K562 (cell line): ENCODE results near the gene MPST. TPM values are rescaled to one million over a fixed set of nuclear protein-coding genes. Genes with fewer than 3 reads are reported as not detected.

Source experiments
- ATAC-seq: fragments of 200-7000 bp; cut with Tn5 transposase; 3 replicates; pipeline ENCODE4 v1.9.1; 2020; ENCODE audit warnings: moderate library complexity
- BruUV-seq: library from RNA; stranded (reverse); fragments of 400-500 nt; replicated peaks from 2 replicates; lab custom pipeline; 2021; lab: Mats Ljungman, UMichigan
- CTCF ChIA-PET: fragments of 300-600 bp; formaldehyde crosslinking; extraction: SDS; loops from one replicate; lab custom pipeline; 2021; ENCODE audit warnings: low intra/inter-chr PET ratio; lab: Yijun Ruan, JAX
- POLR2A ChIA-PET: fragments of 300-600, 350-650 bp; sonication (Branson Sonifier 250); formaldehyde crosslinking; extraction: SDS; loops from one replicate; lab custom pipeline; 2021; ENCODE audit warnings: antibody characterized with exemption, inconsistent platforms; lab: Yijun Ruan, JAX
- DNase-seq, 4 experiments: peaks; one replicate each; pipeline versions ENCODE4 v3.0.0 to v3.0.0-alpha.2; 2011 to 2018; ENCODE audit warnings: low spot score in 3 of 4, mixed read lengths in 3 of 4; ENCODE audit errors: extremely low read depth in 1 of 4
- FAIRE-seq: peaks from 2 replicates; lab custom pipeline; 2011; peaks lifted over from hg19 to GRCh38; lab: Jason Lieb, UNC
- H2AFZ ChIP-seq: 2 replicates; pipeline ENCODE4 v1.6.0; 2011; ENCODE audit warnings: low read depth, low read length, control low read depth, inconsistent platforms
- H3K27ac ChIP-seq: fragments of 200-600 bp; 3 replicates; pipeline ENCODE4 v1.8.0; 2011; ENCODE audit warnings: low read depth, mild to moderate bottlenecking, control low read depth, inconsistent platforms, low read length, moderate library complexity, mixed read lengths; ENCODE audit errors: extremely low read depth
- H3K27me3 ChIP-seq, 2 experiments: fragments of 300-600 bp in 1 of 2; 2 replicates in 1 of 2; 3 replicates in 1 of 2; pipeline versions ENCODE4 v1.6.0 to v1.8.0; 2011; ENCODE audit warnings: inconsistent platforms in 2 of 2, low read length in 2 of 2, mild to moderate bottlenecking in 1 of 2, mixed read lengths in 1 of 2, moderate library complexity in 1 of 2; ENCODE audit not compliant: control insufficient read depth in 2 of 2, insufficient read depth in 2 of 2
- H3K36me3 ChIP-seq: fragments of 300-600 bp; 3 replicates; pipeline ENCODE4 v1.8.0; 2011; ENCODE audit warnings: mild to moderate bottlenecking, low read length, inconsistent platforms; ENCODE audit not compliant: control insufficient read depth, insufficient read depth
- H3K4me1 ChIP-seq, 2 experiments: fragments of 200-600 bp in 1 of 2; replicated peaks in 1 of 2; 2 replicates in 1 of 2; 3 replicates in 1 of 2; pipeline versions ENCODE4 v1.5.1 to v1.8.0; 2011; ENCODE audit warnings: inconsistent platforms in 2 of 2, low read length in 2 of 2, mild to moderate bottlenecking in 1 of 2, mixed read lengths in 1 of 2, moderate library complexity in 1 of 2; ENCODE audit not compliant: control insufficient read depth in 2 of 2, insufficient read depth in 2 of 2
- H3K4me2 ChIP-seq: 2 replicates; pipeline ENCODE4 v1.6.1; 2011; ENCODE audit warnings: low read length, control low read depth, inconsistent platforms, mixed read lengths; ENCODE audit not compliant: insufficient read depth
- H3K4me3 ChIP-seq: fragments of 200-600 bp; sonication (generic), shearing (Covaris generic); 2 replicates; pipeline ENCODE4 v1.5.1; 2016; ENCODE audit warnings: control low read depth, inconsistent platforms
- H3K79me2 ChIP-seq: fragments of 200-600 bp; 3 replicates; pipeline ENCODE4 v1.8.0; 2011; ENCODE audit warnings: low read length, inconsistent platforms; ENCODE audit not compliant: control insufficient read depth, insufficient read depth
- H3K9ac ChIP-seq, 2 experiments: 2 replicates each; pipeline versions ENCODE4 v1.6.0 to v1.6.1; 2011; ENCODE audit warnings: low read depth in 2 of 2, low read length in 2 of 2, control low read depth in 1 of 2, inconsistent platforms in 1 of 2, mild to moderate bottlenecking in 1 of 2, mixed read lengths in 1 of 2; ENCODE audit not compliant: insufficient read depth in 1 of 2
- H3K9me1 ChIP-seq: one replicate; pipeline ENCODE4 v1.6.0; 2011; ENCODE audit warnings: inconsistent platforms, mild to moderate bottlenecking, low read length, moderate library complexity; ENCODE audit not compliant: control insufficient read depth, insufficient read depth
- H3K9me3 ChIP-seq: replicated peaks from 2 replicates; pipeline ENCODE4 v1.5.1; 2011; ENCODE audit warnings: low read depth, low read length, inconsistent platforms; ENCODE audit not compliant: control insufficient read depth, insufficient read depth
- H4K20me1 ChIP-seq: replicated peaks from 2 replicates; pipeline ENCODE4 v1.6.1; 2011; ENCODE audit warnings: low read length, inconsistent platforms, mixed read lengths; ENCODE audit not compliant: control insufficient read depth, insufficient read depth
- ARID3B ChIP-seq: fragments of 250-450 bp; sonication (Bioruptor Pico); IDR thresholded peaks from 2 replicates; pipeline ENCODE4 v1.4.0; 2020; ENCODE audit warnings: borderline replicate concordance
- CGGBP1 ChIP-seq: fragments of 250-450 bp; sonication (Bioruptor Pico); IDR thresholded peaks from 2 replicates; pipeline ENCODE4 v1.9.0; 2021; ENCODE audit warnings: mild to moderate bottlenecking
- CREB1 ChIP-seq, 2 experiments: sonication (generic) in 1 of 2; formaldehyde crosslinking in 1 of 2; IDR thresholded peaks; 2 replicates each; pipeline versions ENCODE4 v1.6.1 to v1.8.0; 2012 to 2022; ENCODE audit warnings: inconsistent platforms in 1 of 2, mild to moderate bottlenecking in 1 of 2, missing genetic modification reagents in 1 of 2, moderate library complexity in 1 of 2
- ETV5 ChIP-seq: sonication (generic); formaldehyde crosslinking; IDR thresholded peaks from 2 replicates; pipeline ENCODE4 v1.4.0; 2020; ENCODE audit warnings: low read depth, mild to moderate bottlenecking, missing genetic modification reagents
- FOXA1 ChIP-seq: fragments of 450-650 bp; IDR thresholded peaks from 2 replicates; pipeline ENCODE4 v1.6.1; 2016; ENCODE audit warnings: mild to moderate bottlenecking, borderline replicate concordance
- NFE2 ChIP-seq: IDR thresholded peaks from 2 replicates; pipeline ENCODE4 v1.6.1; 2014; ENCODE audit warnings: antibody characterized with exemption, low read depth
- WGBS: fragments of 100-300 bp; shearing (Covaris generic); methylation state at CpG from one replicate; pipeline ENCODE4 v1.1.6; 2016; ENCODE audit warnings: low coverage, mixed read lengths; ENCODE audit not compliant: insufficient coverage; ENCODE audit errors: missing lambda C conversion rate; 5-methylcytosine and 5-hydroxymethylcytosine counted together
- in situ Hi-C: fragments of 300-500 bp; cut with MboI; formaldehyde crosslinking; loops from 4 replicates; pipeline ENCODE4 v1.15.0; 2018; ENCODE audit warnings: inconsistent platforms, mixed read lengths
- intact Hi-C: fragments of 100-400 bp; cut with micrococcal nuclease; formaldehyde crosslinking; loops from 2 replicates; pipeline ENCODE4 v1.14.2; 2022
- polyA plus RNA-seq, 8 experiments: library from polyadenylated mRNA; depleted of rRNA in 4 of 8; stranded (reverse) in 5 of 8; unstranded in 3 of 8; fragments of >200 nt; fragmentation: Nextera tagmentation in 2 of 8; fragmentation: Illumina TruSeq in 1 of 8; extraction: Ambion mirVana in 2 of 8; extraction: Trizol in 1 of 8; gene quantifications; 2 replicates each; pipeline versions ENCODE4 v1.2.1 to v1.2.3, GENCODE V29; 2011 to 2014; ENCODE audit warnings: inconsistent platforms in 1 of 8, missing spikeins in 1 of 8
- total RNA-seq, 7 experiments: library from RNA; depleted of rRNA in 6 of 7; stranded (reverse); fragments of >200 nt in 6 of 7; fragmentation: Illumina TruSeq in 2 of 7; extraction: Trizol in 2 of 7; gene quantifications; 2 replicates each; pipeline versions ENCODE4 v1.2.1 to v1.2.3, GENCODE V29; 2011 to 2021; ENCODE audit warnings: low replicate concordance in 1 of 7
- TF ChIP-seq, protein P1 (sequence below): sonication (generic); formaldehyde crosslinking; IDR thresholded peaks from 2 replicates; pipeline ENCODE4 v1.8.0; 2022; ENCODE audit warnings: missing genetic modification reagents, mild to moderate bottlenecking, moderate library complexity, borderline replicate concordance

The MPST gene
- total and polyA plus RNA-seq, 9 of the 15 experiments (the other 6 are each of a cell fraction or from before 2014, with no cell fraction given) = 0.65 to 104 (median 24.3) TPM

DNA sequence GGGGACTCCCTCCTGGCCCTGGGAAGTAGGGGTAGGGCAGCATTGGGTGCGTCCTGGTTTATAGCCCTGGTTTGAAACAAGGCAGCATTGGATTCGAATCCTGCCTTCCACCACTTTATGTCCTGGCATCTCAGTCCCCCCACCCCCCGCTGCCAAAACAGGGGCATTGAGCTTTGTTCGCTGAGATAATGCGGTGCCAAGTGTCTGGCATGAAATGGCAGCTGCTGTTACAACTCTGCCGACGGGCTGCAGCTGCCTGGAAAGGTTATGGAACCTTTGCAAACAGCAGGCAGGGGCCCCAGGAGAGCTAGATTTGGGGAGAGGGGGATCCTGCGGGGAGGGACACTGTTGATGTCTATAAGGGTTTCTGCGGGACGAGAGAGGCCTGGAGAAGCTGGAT, 2.2 kb upstream of the MPST start (continued):
- no peak for TF ChIP-seq ARID3B (CRISPR knock-in tag)
- TF ChIP-seq NFE2 = no peak
- TF ChIP-seq CREB1 (IDR thresholded peaks at IDR 0.05) = no peak
- no peak for TF ChIP-seq CREB1 (CRISPR knock-in tag; IDR thresholded peaks at IDR 0.05)
- no peak for TF ChIP-seq CGGBP1 (CRISPR knock-in tag)

- 83% methylated on average over 25 of the region's 45 CpGs for WGBS
- peak overlapping the region; percentile 87 for H3K27ac ChIP-seq
- H3K9ac ChIP-seq = peak overlapping the region; percentile 83 to 95
- no peak for DNase-seq
- H3K79me2 ChIP-seq = peaks cover 52% of the 10 kb centered on the region
- ChIA-PET POLR2A (interaction anchor here (0.6 to 1.3 kb wide), 6 partner anchors 9 to 75 kb away, joined by 3 to 6 read pairs (median 3); no protein-coding TSS in a partner anchor), CTCF (no interaction called here)
- TF ChIP-seq FOXA1 = no peak
- 0 out of 2 replicates have a peak, but pooled peaks have one; percentile 40 for TF ChIP-seq ETV5 (CRISPR knock-in tag)
- TF ChIP-seq, protein P1, sequence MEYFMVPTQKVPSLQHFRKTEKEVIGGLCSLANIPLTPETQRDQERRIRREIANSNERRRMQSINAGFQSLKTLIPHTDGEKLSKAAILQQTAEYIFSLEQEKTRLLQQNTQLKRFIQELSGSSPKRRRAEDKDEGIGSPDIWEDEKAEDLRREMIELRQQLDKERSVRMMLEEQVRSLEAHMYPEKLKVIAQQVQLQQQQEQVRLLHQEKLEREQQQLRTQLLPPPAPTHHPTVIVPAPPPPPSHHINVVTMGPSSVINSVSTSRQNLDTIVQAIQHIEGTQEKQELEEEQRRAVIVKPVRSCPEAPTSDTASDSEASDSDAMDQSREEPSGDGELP (CRISPR knock-in tag) = peak; percentile 18; the same call in 1 of the 2 replicates
- TF ChIP-seq, all 486 proteins: peak for 2
- Histone ChIP-seq H3K36me3 (peaks cover 28% of the 10 kb centered on the region; the same call in 2 of the 3 replicates), H3K9me1 (peaks cover 2% of the 10 kb centered on the region), H3K4me3 (peak overlapping the region; percentile 90), H3K27me3 (no peaks in the 10 kb centered on the region), H3K4me2 (peak overlapping the region; percentile 76), H4K20me1 (peaks cover 6% of the 10 kb centered on the region), H2AFZ (no peak overlapping the region), H3K4me1 (peaks cover 29 to 47% of the 10 kb centered on the region in 2 experiments; a peak in 4 of 5 replicates), H3K9me3 (no peaks in the 10 kb centered on the region)
- FAIRE-seq (no peak), ATAC-seq (no peak)
- no TSS peak for BruUV-seq
- in situ Hi-C loops (no loop called here), intact Hi-C loops (no loop called here)
Observed at GRCh38 chr22:37018086-37018814, 1.3 kb upstream of the MPST start.
